Colonic mucosa (tissue), 4 donors: ENCODE measurements around the gene IGF2. TPM values are rescaled to one million over a fixed set of nuclear protein-coding genes. Genes with fewer than 3 reads are reported as not detected.

Experiments used
- DNase-seq: peaks from one replicate; pipeline ENCODE4 v3.0.0-alpha.2; 2020
- H3K27ac ChIP-seq: fragments of 200-600 bp; one replicate; pipeline ENCODE4 v1.8.0; 2021
- H3K27me3 ChIP-seq: fragments of 200-600 bp; one replicate; pipeline ENCODE4 v1.8.0; 2021
- H3K36me3 ChIP-seq: fragments of 200-600 bp; one replicate; pipeline ENCODE4 v1.8.0; 2021
- H3K4me1 ChIP-seq: fragments of 200-600 bp; one replicate; pipeline ENCODE4 v1.8.0; 2021; ENCODE audit warnings: mild to moderate bottlenecking
- H3K4me3 ChIP-seq: fragments of 200-600 bp; one replicate; pipeline ENCODE4 v1.8.0; 2021
- H3K9ac ChIP-seq, 2 donors: one replicate each; pipeline ENCODE4 v1.7.0; 2013; ENCODE audit warnings: control low read depth in 2 of 2, low read depth in 2 of 2, low read length in 2 of 2
- H3K9me3 ChIP-seq: fragments of 200-600 bp; one replicate; pipeline ENCODE4 v1.8.0; 2021
- intact Hi-C: fragments of 100-400 bp; cut with DNase I; formaldehyde crosslinking; loops from one replicate; pipeline ENCODE4 v1.14.1; 2022
- total RNA-seq, 2 donors: library from RNA; stranded (reverse); fragmentation: NEBNext Ultra II Directional in 1 of 2; extraction: Animal tissue kit (Norgen Biotek cat#: 25700) in 1 of 2; gene quantifications; one replicate each; pipeline ENCODE4 v1.2.1, GENCODE V29; 2021
- TF ChIP-seq, protein P1 (sequence below): fragments of 200-600 bp; IDR thresholded peaks from one replicate; pipeline ENCODE4 v1.8.0; 2022; ENCODE audit warnings: antibody characterized with exemption, mild to moderate bottlenecking
- donor health status: healthy.
- donor health status: DM: no; HTN: no; CAD: no.
- donor health status: DM: no; HTN: no; CAD: no.

Gene IGF2
- total RNA-seq, 2 donors from 2014 or later: 4.1 to 9.2 TPM

- intact Hi-C loops: no loop called here
- Histone ChIP-seq H3K9ac (no peak overlapping the region), H3K9me3 (no peaks in the 10 kb centered on the region), H3K4me3 (no peak overlapping the region), H3K27ac (no peak overlapping the region), H3K4me1 (no peaks in the 10 kb centered on the region), H3K36me3 (no peaks in the 10 kb centered on the region), H3K27me3 (no peaks in the 10 kb centered on the region)
- DNase-seq: no peak
- TF ChIP-seq, protein P1, sequence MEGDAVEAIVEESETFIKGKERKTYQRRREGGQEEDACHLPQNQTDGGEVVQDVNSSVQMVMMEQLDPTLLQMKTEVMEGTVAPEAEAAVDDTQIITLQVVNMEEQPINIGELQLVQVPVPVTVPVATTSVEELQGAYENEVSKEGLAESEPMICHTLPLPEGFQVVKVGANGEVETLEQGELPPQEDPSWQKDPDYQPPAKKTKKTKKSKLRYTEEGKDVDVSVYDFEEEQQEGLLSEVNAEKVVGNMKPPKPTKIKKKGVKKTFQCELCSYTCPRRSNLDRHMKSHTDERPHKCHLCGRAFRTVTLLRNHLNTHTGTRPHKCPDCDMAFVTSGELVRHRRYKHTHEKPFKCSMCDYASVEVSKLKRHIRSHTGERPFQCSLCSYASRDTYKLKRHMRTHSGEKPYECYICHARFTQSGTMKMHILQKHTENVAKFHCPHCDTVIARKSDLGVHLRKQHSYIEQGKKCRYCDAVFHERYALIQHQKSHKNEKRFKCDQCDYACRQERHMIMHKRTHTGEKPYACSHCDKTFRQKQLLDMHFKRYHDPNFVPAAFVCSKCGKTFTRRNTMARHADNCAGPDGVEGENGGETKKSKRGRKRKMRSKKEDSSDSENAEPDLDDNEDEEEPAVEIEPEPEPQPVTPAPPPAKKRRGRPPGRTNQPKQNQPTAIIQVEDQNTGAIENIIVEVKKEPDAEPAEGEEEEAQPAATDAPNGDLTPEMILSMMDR: no peak
Measured at GRCh38 chr11:2182692-2183474, 43.7 kb upstream of the IGF2 start.

- TF ChIP-seq, protein P1: no peak
- H3K27ac ChIP-seq: no peak overlapping the region
- H3K36me3 ChIP-seq: no peaks in the 10 kb centered on the region
- H3K9ac ChIP-seq: no peak overlapping the region
- no peak overlapping the region for H3K4me3 ChIP-seq
- DNase-seq: no peak
- intact Hi-C loops: no loop called here
- no peaks in the 10 kb centered on the region for H3K4me1 ChIP-seq
- H3K9me3 ChIP-seq: no peaks in the 10 kb centered on the region
- no peaks in the 10 kb centered on the region for H3K27me3 ChIP-seq
Measured at GRCh38 chr11:2182075-2182474, 42.9 kb upstream of the IGF2 start.

- Histone ChIP-seq H3K9me3 (no peaks in the 10 kb centered on the region), H3K4me1 (no peaks in the 10 kb centered on the region), H3K4me3 (no peak overlapping the region), H3K27me3 (no peaks in the 10 kb centered on the region), H3K9ac (no peak overlapping the region), H3K36me3 (no peaks in the 10 kb centered on the region), H3K27ac (no peak overlapping the region)
- TF ChIP-seq, protein P1: no peak
- intact Hi-C loops: no loop called here
- no peak for DNase-seq
Measured at GRCh38 chr11:2180789-2181370, 41.7 kb upstream of the IGF2 start.

DNA sequence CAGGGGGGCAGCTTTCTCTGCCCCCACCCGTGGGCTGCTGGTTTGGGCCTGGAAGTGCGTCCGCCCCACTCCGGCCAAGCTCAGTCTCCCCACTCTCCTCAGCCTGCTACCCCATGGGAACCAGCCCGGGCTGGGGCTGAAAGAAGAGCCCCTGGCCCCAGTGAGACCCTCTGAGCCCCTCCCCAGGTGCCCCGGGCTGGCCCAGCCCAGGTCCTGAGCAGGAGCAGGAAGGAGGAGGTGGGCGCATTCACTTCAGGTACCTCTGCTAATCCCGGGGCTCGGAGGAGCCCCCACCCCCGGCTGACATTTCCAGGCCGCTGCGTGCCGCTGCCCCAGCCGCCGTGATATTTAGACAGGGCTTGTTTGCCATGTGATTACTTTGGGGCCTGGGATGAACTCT lies 41.2 kb upstream of the IGF2 start:
- H3K27me3 ChIP-seq: no peaks in the 10 kb centered on the region
- intact Hi-C loops: no loop called here
- H3K9ac ChIP-seq: no peak overlapping the region
- no peaks in the 10 kb centered on the region for H3K9me3 ChIP-seq
- H3K4me3 ChIP-seq: no peak overlapping the region
- no peak for DNase-seq
- no peaks in the 10 kb centered on the region for H3K4me1 ChIP-seq
- no peak overlapping the region for H3K27ac ChIP-seq
- no peaks in the 10 kb centered on the region for H3K36me3 ChIP-seq
- TF ChIP-seq, protein P1: no peak

- DNase-seq: no peak
- Histone ChIP-seq H3K27me3 (no peaks in the 10 kb centered on the region), H3K9me3 (no peaks in the 10 kb centered on the region), H3K4me3 (no peak overlapping the region), H3K9ac (no peak overlapping the region), H3K27ac (no peak overlapping the region), H3K36me3 (no peaks in the 10 kb centered on the region), H3K4me1 (no peaks in the 10 kb centered on the region)
- TF ChIP-seq, protein P1: no peak
- intact Hi-C loops: no loop called here
Measured at GRCh38 chr11:2179516-2179915, 40.3 kb upstream of the IGF2 start.
